BLaER1 (cell line): Measurements from ENCODE around the gene TRAM2.

ENCODE experiments used
- H3K27ac ChIP-seq: shearing (Covaris generic); formaldehyde crosslinking; 2 replicates; pipeline ENCODE4 v1.8.1; 2022
- H3K27me3 ChIP-seq: shearing (Covaris generic); formaldehyde crosslinking; 2 replicates; pipeline ENCODE4 v1.8.1; 2022
- H3K36me3 ChIP-seq: shearing (Covaris generic); formaldehyde crosslinking; 2 replicates; pipeline ENCODE4 v1.8.1; 2022
- H3K4me1 ChIP-seq: shearing (Covaris generic); formaldehyde crosslinking; 2 replicates; pipeline ENCODE4 v1.8.1; 2022
- H3K4me2 ChIP-seq: shearing (Covaris generic); formaldehyde crosslinking; 2 replicates; pipeline ENCODE4 v1.8.1; 2022
- H3K4me3 ChIP-seq: shearing (Covaris generic); formaldehyde crosslinking; 2 replicates; pipeline ENCODE4 v1.8.1; 2022
- H3K9ac ChIP-seq: shearing (Covaris generic); formaldehyde crosslinking; 2 replicates; pipeline ENCODE4 v1.8.1; 2022
- H3K9me3 ChIP-seq: shearing (Covaris generic); formaldehyde crosslinking; 2 replicates; pipeline ENCODE4 v1.8.1; 2022
- H4K20me1 ChIP-seq: shearing (Covaris generic); formaldehyde crosslinking; 2 replicates; pipeline ENCODE4 v1.8.1; 2022
- Cebpa-rat ChIP-seq: shearing (Covaris generic); IDR thresholded peaks from 2 replicates; pipeline ENCODE4 v1.8.1; 2022

Gene TRAM2

GRCh38 chr6:52499681-52500236 is 77.1 kb downstream of the TRAM2 start:
- no peak for TF ChIP-seq Cebpa-rat
- Histone ChIP-seq H3K9ac (peak overlapping the region; percentile 68), H3K27ac (peak overlapping the region; percentile 86), H3K27me3 (no peaks in the 10 kb centered on the region), H3K4me3 (peak overlapping the region; percentile 27; the same call in 1 of the 2 replicates), H3K4me2 (peak overlapping the region; percentile 72), H4K20me1 (no peaks in the 10 kb centered on the region), H3K36me3 (peaks cover 40% of the 10 kb centered on the region), H3K4me1 (peaks cover 99% of the 10 kb centered on the region), H3K9me3 (no peaks in the 10 kb centered on the region; the same call in 1 of the 2 replicates)

- H3K27ac ChIP-seq = peak overlapping the region; percentile 86
- peak overlapping the region; percentile 72 for H3K4me2 ChIP-seq
These were observed 77.8 kb downstream of the TRAM2 start for GRCh38 chr6:52499026-52499425.

GRCh38 chr6:52498538-52499017 is 78.3 kb downstream of the TRAM2 start:
- no peaks in the 10 kb centered on the region for H4K20me1 ChIP-seq

More at GRCh38 chr6:52499026-52499425, 77.8 kb downstream of the TRAM2 start:
- Histone ChIP-seq H3K4me3 (0 out of 2 replicates have a peak overlapping the region, but pooled peaks have one; percentile 27), H3K4me1 (peaks cover 98% of the 10 kb centered on the region), H4K20me1 (no peaks in the 10 kb centered on the region), H3K9ac (peak overlapping the region; percentile 68), H3K36me3 (peaks cover 35% of the 10 kb centered on the region), H3K9me3 (no peaks in the 10 kb centered on the region; the same call in 1 of the 2 replicates), H3K27me3 (no peaks in the 10 kb centered on the region)
- no peak for TF ChIP-seq Cebpa-rat

GRCh38 chr6:52497652-52498408 is 79.0 kb downstream of the TRAM2 start:
- no peaks in the 10 kb centered on the region for H4K20me1 ChIP-seq
- H3K27me3 ChIP-seq = no peaks in the 10 kb centered on the region
- peaks cover 98% of the 10 kb centered on the region for H3K4me1 ChIP-seq
- peak; percentile 93 for TF ChIP-seq Cebpa-rat
- H3K36me3 ChIP-seq = peaks cover 33% of the 10 kb centered on the region
- no peaks in the 10 kb centered on the region; the same call in 1 of the 2 replicates for H3K9me3 ChIP-seq
- peak overlapping the region; percentile 72 for H3K4me2 ChIP-seq
- peak overlapping the region; percentile 68 for H3K9ac ChIP-seq
- H3K4me3 ChIP-seq = peak overlapping the region; percentile 27; the same call in 1 of the 2 replicates
- H3K27ac ChIP-seq = peak overlapping the region; percentile 86

More at GRCh38 chr6:52498538-52499017, 78.3 kb downstream of the TRAM2 start:
- H3K4me1 ChIP-seq = peaks cover 98% of the 10 kb centered on the region
- peaks cover 35% of the 10 kb centered on the region for H3K36me3 ChIP-seq
- peak overlapping the region; percentile 27; the same call in 1 of the 2 replicates for H3K4me3 ChIP-seq
- TF ChIP-seq Cebpa-rat = no peak
- H3K9ac ChIP-seq = peak overlapping the region; percentile 68
- H3K9me3 ChIP-seq = no peaks in the 10 kb centered on the region; the same call in 1 of the 2 replicates
- H3K4me2 ChIP-seq = peak overlapping the region; percentile 72
- peak overlapping the region; percentile 86 for H3K27ac ChIP-seq
- H3K27me3 ChIP-seq = no peaks in the 10 kb centered on the region

GRCh38 chr6:52496631-52497030 is 80.2 kb downstream of the TRAM2 start:
- H3K4me2 ChIP-seq = peak overlapping the region; percentile 72
- H3K27ac ChIP-seq = peak overlapping the region; percentile 86

GRCh38 chr6:52495922-52496321 is 80.9 kb downstream of the TRAM2 start:
- Histone ChIP-seq H3K36me3 (peaks cover 14% of the 10 kb centered on the region), H3K27ac (peak overlapping the region; percentile 86), H3K27me3 (no peaks in the 10 kb centered on the region), H3K9ac (no peak overlapping the region), H3K9me3 (no peaks in the 10 kb centered on the region; the same call in 1 of the 2 replicates), H4K20me1 (no peaks in the 10 kb centered on the region), H3K4me1 (peaks cover 98% of the 10 kb centered on the region), H3K4me2 (peak overlapping the region; percentile 72), H3K4me3 (no peak overlapping the region)
- TF ChIP-seq Cebpa-rat = no peak

More at GRCh38 chr6:52496631-52497030, 80.2 kb downstream of the TRAM2 start:
- peaks cover 98% of the 10 kb centered on the region for H3K4me1 ChIP-seq
- no peak overlapping the region for H3K4me3 ChIP-seq
- H4K20me1 ChIP-seq = no peaks in the 10 kb centered on the region
- H3K9me3 ChIP-seq = no peaks in the 10 kb centered on the region; the same call in 1 of the 2 replicates
- TF ChIP-seq Cebpa-rat = no peak
- peaks cover 21% of the 10 kb centered on the region for H3K36me3 ChIP-seq
- no peaks in the 10 kb centered on the region for H3K27me3 ChIP-seq
- H3K9ac ChIP-seq = no peak overlapping the region

- Histone ChIP-seq H4K20me1 (no peaks in the 10 kb centered on the region), H3K36me3 (peaks cover 10% of the 10 kb centered on the region; the same call in 1 of the 2 replicates), H3K27ac (peak overlapping the region; percentile 86), H3K27me3 (no peaks in the 10 kb centered on the region), H3K4me1 (peaks cover 98% of the 10 kb centered on the region), H3K9ac (peak overlapping the region; percentile 60; the same call in 1 of the 2 replicates), H3K4me2 (peak overlapping the region; percentile 78), H3K9me3 (no peaks in the 10 kb centered on the region; the same call in 1 of the 2 replicates), H3K4me3 (no peak overlapping the region)
- no peak for TF ChIP-seq Cebpa-rat
These were observed 82.4 kb downstream of the TRAM2 start for GRCh38 chr6:52494298-52495072.

- H4K20me1 ChIP-seq = no peaks in the 10 kb centered on the region
- peaks cover 10% of the 10 kb centered on the region; the same call in 1 of the 2 replicates for H3K36me3 ChIP-seq
- no peaks in the 10 kb centered on the region; the same call in 1 of the 2 replicates for H3K9me3 ChIP-seq
- H3K27me3 ChIP-seq = no peaks in the 10 kb centered on the region
- TF ChIP-seq Cebpa-rat = no peak
- H3K4me3 ChIP-seq = no peak overlapping the region
- H3K4me1 ChIP-seq = peaks cover 98% of the 10 kb centered on the region
- H3K27ac ChIP-seq = peak overlapping the region; percentile 86
- peak overlapping the region; percentile 78 for H3K4me2 ChIP-seq
- peak overlapping the region; percentile 60 for H3K9ac ChIP-seq
These were observed 83.2 kb downstream of the TRAM2 start for GRCh38 chr6:52493669-52494068.
